K562 (cell line): ENCODE data around the gene C12orf42.

Experiments used
- CTCF ChIP-seq, 3 experiments: IDR thresholded peaks in 2 of 3; conservative IDR thresholded peaks in 1 of 3; 2 replicates each; pipeline ENCODE4 v1.5.1; 2011 to 2012; ENCODE audit warnings: low read length in 3 of 3, mild to moderate bottlenecking in 3 of 3, control low read depth in 2 of 3, improper control_type of control experiment in 1 of 3, inconsistent platforms in 1 of 3, low read depth in 1 of 3, mixed read lengths in 1 of 3, moderate library complexity in 1 of 3; ENCODE audit not compliant: insufficient read depth in 2 of 3
- RFX5 ChIP-seq: IDR thresholded peaks from 2 replicates; pipeline ENCODE4 v1.6.1; 2011; ENCODE audit warnings: low read depth, mild to moderate bottlenecking, improper control_type of control experiment, low read length

DNA sequence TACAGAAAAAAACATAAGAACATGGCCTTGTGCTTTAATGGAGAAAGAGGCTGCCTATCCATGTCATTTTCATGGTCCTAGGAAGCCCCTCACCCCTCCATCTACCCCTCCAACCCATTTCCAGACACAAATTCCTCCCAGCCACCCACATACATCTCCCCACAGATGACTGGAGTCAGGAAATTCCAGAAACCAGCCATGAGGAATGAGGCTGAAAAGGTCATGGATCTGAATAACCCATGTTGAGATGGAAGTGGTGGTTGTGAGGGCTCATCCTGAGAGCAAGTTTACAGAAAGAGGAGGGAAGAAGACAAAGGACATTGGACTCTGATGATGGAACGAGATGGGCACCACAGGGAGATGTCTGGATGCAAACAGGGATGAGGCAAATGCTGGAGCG lies 23.9 kb upstream of the C12orf42 start:
- TF ChIP-seq CTCF (IDR thresholded peaks at IDR 0.05 in 2 of 3, conservative IDR thresholded peaks at IDR 0.05 in 1 of 3; ENCODE audit: insufficient read depth in 2 of 3, low read depth in 1 of 3, low read length in 3 of 3): no peak
- no peak for TF ChIP-seq RFX5
